GM23338 (cell line): ENCODE data around the gene AHNAK2. TPM values are rescaled to one million over a fixed set of nuclear protein-coding genes. Genes with fewer than 3 reads are reported as not detected.

Source experiments
- ATAC-seq: fragments of 200-7000 bp; cut with Tn5 transposase; 3 replicates; pipeline ENCODE4 v1.9.1; 2020
- DNase-seq: peaks from one replicate; pipeline ENCODE4 v3.0.0-alpha.2; 2015; ENCODE audit warnings: low spot score
- H2AFZ ChIP-seq: fragments of 200-600 bp; sonication (generic); 2 replicates; pipeline ENCODE4 v1.8.0; 2016; ENCODE audit warnings: antibody characterized with exemption, mild to moderate bottlenecking, moderate library complexity
- H3F3A ChIP-seq: fragments of 200-600 bp; sonication (generic); replicated peaks from 2 replicates; pipeline ENCODE4 v1.8.0; 2017; ENCODE audit warnings: antibody characterized with exemption, mixed run types, low read depth
- H3K27ac ChIP-seq: fragments of 200-600 bp; sonication (generic); 2 replicates; pipeline ENCODE4 v1.6.1; 2016; ENCODE audit warnings: low read depth
- H3K27me3 ChIP-seq: fragments of 200-600 bp; sonication (generic); 2 replicates; pipeline ENCODE4 v1.8.0; 2016; ENCODE audit warnings: mild to moderate bottlenecking, mixed run types, moderate library complexity; ENCODE audit not compliant: insufficient read depth
- H3K36me3 ChIP-seq: fragments of 200-600 bp; sonication (generic); 2 replicates; pipeline ENCODE4 v1.8.0; 2016; ENCODE audit warnings: mild to moderate bottlenecking; ENCODE audit not compliant: insufficient read depth
- H3K4me1 ChIP-seq: fragments of 200-600 bp; sonication (generic); 2 replicates; pipeline ENCODE4 v1.8.0; 2016; ENCODE audit warnings: mild to moderate bottlenecking, moderate library complexity; ENCODE audit not compliant: insufficient read depth
- H3K4me2 ChIP-seq: fragments of 200-600 bp; sonication (generic); 2 replicates; pipeline ENCODE4 v1.7.1; 2017; ENCODE audit warnings: mixed run types
- H3K4me3 ChIP-seq: fragments of 200-600 bp; sonication (generic); 2 replicates; pipeline ENCODE4 v1.6.1; 2016; ENCODE audit warnings: mixed run types
- H3K79me2 ChIP-seq: fragments of 200-600 bp; sonication (generic); replicated peaks from 2 replicates; pipeline ENCODE4 v1.8.0; 2017; ENCODE audit warnings: mild to moderate bottlenecking; ENCODE audit not compliant: insufficient read depth
- H3K9me2 ChIP-seq: fragments of 200-600 bp; sonication (generic); 2 replicates; pipeline ENCODE4 v1.8.0; 2017; ENCODE audit not compliant: insufficient read depth
- H4K20me1 ChIP-seq: fragments of 200-600 bp; sonication (generic); replicated peaks from 2 replicates; pipeline ENCODE4 v1.8.0; 2017; ENCODE audit warnings: mild to moderate bottlenecking; ENCODE audit not compliant: insufficient read depth
- H3K27ac Mint-ChIP-seq: 2 replicates; pipeline ENCODE4 v1.8.0; 2020; ENCODE audit warnings: inconsistent platforms, mild to moderate bottlenecking, moderate library complexity, mixed read lengths
- H3K27me3 Mint-ChIP-seq: 3 replicates; pipeline ENCODE4 v1.8.0; 2022; ENCODE audit warnings: low read depth, mild to moderate bottlenecking, moderate library complexity, mixed read lengths, inconsistent platforms; ENCODE audit not compliant: insufficient read depth, poor library complexity
- H3K36me3 Mint-ChIP-seq: 3 replicates; pipeline ENCODE4 v1.8.0; 2021; ENCODE audit warnings: low read depth, mild to moderate bottlenecking, inconsistent platforms, moderate library complexity, mixed read lengths
- H3K4me1 Mint-ChIP-seq: 3 replicates; pipeline ENCODE4 v1.8.0; 2020; ENCODE audit warnings: mild to moderate bottlenecking, inconsistent platforms, mixed read lengths
- H3K4me3 Mint-ChIP-seq: 3 replicates; pipeline ENCODE4 v1.8.0; 2021; ENCODE audit warnings: moderate library complexity, mild to moderate bottlenecking, inconsistent platforms, mixed read lengths
- H3K9me3 Mint-ChIP-seq: 3 replicates; pipeline ENCODE4 v1.8.0; 2020; ENCODE audit warnings: moderate library complexity, mild to moderate bottlenecking, inconsistent platforms, mixed read lengths
- CREB1 ChIP-seq: fragments of 250-450 bp; sonication (Bioruptor Pico); IDR thresholded peaks from 2 replicates; pipeline ENCODE4 v1.5.0; 2020; ENCODE audit warnings: low read depth, mild to moderate bottlenecking, moderate library complexity
- ETS1 ChIP-seq: IDR thresholded peaks from 2 replicates; pipeline ENCODE4 v1.6.1; 2016; ENCODE audit warnings: antibody characterized with exemption
- EZH2 ChIP-seq: fragments of 200-600 bp; sonication (generic); IDR thresholded peaks from one replicate; pipeline ENCODE4 v1.8.0; 2017; ENCODE audit warnings: antibody characterized with exemption, mild to moderate bottlenecking, low read depth; ENCODE audit not compliant: unreplicated experiment
- EZH2phosphoT487 ChIP-seq: fragments of 200-600 bp; sonication (generic); IDR thresholded peaks from one replicate; pipeline ENCODE4 v1.8.1; 2018; ENCODE audit warnings: antibody characterized with exemption; ENCODE audit not compliant: unreplicated experiment
- NANOG ChIP-seq: IDR thresholded peaks from 2 replicates; pipeline ENCODE4 v1.6.1; 2016; ENCODE audit warnings: antibody characterized with exemption, borderline replicate concordance
- POLR2AphosphoS5 ChIP-seq: IDR thresholded peaks from 2 replicates; pipeline ENCODE4 v1.6.1; 2016; ENCODE audit warnings: antibody characterized with exemption, low read depth
- STAT1 ChIP-seq: IDR thresholded peaks from one replicate; pipeline ENCODE4 v1.6.1; 2016; ENCODE audit warnings: antibody characterized with exemption; ENCODE audit not compliant: unreplicated experiment
- ZNF331 ChIP-seq: fragments of 250-450 bp; sonication (Bioruptor Pico); IDR thresholded peaks from 2 replicates; pipeline ENCODE4 v1.5.0; 2020; ENCODE audit warnings: low read depth, mild to moderate bottlenecking, moderate library complexity
- polyA plus RNA-seq: library from polyadenylated mRNA; unstranded; fragments of >200 nt; fragmentation: Nextera tagmentation; extraction: Ambion mirVana; gene quantifications from 2 replicates; pipeline ENCODE4 v1.2.1, GENCODE V29; 2016
- total RNA-seq: library from RNA; depleted of rRNA; stranded (reverse); fragments of >200 nt; shearing (Covaris generic); gene quantifications from 2 replicates; pipeline ENCODE4 v1.2.3, GENCODE V29; 2014
- TF ChIP-seq, protein P1 (sequence below), 2 experiments: fragments of 200-600 bp in 1 of 2; sonication (generic) in 1 of 2; conservative IDR thresholded peaks; 2 replicates each; pipeline versions ENCODE4 v1.5.1 to v1.6.1; 2016 to 2017; ENCODE audit warnings: antibody characterized with exemption in 2 of 2, low read depth in 2 of 2, mild to moderate bottlenecking in 2 of 2, moderate library complexity in 1 of 2
- TF ChIP-seq, protein P2 (sequence below): fragments of 250-450 bp; sonication (Bioruptor Pico); IDR thresholded peaks from 2 replicates; pipeline ENCODE4 v1.5.0; 2020; ENCODE audit warnings: mild to moderate bottlenecking, moderate library complexity

Gene AHNAK2
- total and polyA plus RNA-seq, 2 experiments from 2014 or later: 1.1 to 2.6 TPM

DNA sequence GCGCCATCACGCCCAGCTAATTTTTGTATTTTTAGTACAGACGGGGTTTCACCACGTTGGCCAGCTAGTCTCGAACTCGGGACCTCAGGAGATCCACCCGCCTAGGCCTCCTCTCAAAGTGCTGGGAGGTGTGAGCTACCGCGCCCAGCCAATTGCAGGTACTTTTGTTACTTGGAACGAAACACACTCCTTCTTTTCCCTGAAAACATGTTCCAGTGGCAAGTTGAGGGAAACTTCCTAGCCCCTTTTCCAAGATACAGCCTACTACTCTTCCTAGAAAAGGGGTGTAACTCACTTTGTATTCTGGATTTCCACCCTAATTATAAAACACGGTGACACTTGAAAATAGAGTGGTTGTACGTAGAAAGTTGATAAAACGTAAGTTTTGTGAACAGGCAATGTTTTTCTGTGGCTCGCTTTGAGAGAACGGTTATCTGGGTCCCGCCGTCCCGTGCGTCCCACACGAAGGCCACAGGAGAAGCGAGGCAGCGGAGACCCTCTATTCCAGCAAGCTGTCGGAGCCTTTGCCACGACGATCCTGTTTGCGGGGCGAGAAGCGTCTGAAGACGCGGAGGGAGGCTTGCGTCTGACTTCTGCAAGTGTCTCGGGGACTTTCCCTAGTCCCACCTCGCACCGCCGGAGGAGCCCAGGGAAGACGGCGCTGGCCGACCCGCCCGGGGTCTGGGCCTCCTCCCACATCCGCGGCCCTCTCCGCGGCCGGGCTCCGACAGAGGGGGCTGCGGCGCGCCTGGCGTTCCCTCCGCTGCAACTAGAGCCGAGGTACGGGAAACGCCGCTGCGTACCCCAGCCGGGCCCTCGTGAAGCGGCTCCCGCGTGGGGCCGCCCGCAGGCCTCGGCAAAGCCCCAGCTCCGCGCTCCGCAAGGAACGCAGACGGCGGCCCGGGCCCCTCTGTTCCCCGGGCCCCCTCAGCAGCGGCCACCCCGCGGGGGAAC is 42.0 kb upstream of the AHNAK2 start:
- Mint-ChIP-seq H3K27me3 (peaks cover 24% of the 10 kb centered on the region), H3K27ac (peak overlapping the region; percentile 91; the same call in 1 of the 2 replicates), H3K4me1 (peaks cover 62% of the 10 kb centered on the region), H3K36me3 (peaks cover 28% of the 10 kb centered on the region), H3K4me3 (peak overlapping the region; percentile 95), H3K9me3 (no peaks in the 10 kb centered on the region)
- H3K9me2 ChIP-seq: no peaks in the 10 kb centered on the region
- ATAC-seq: peak; percentile 45
- peaks cover 38% of the 10 kb centered on the region for H3K4me1 ChIP-seq
- TF ChIP-seq CREB1 (CRISPR knock-in tag) (no peak), EZH2 (no peak), NANOG (no peak), POLR2AphosphoS5 (no peak), ETS1 (no peak), STAT1 (no peak), EZH2phosphoT487 (no peak), ZNF331 (no peak)
- TF ChIP-seq, protein P1, sequence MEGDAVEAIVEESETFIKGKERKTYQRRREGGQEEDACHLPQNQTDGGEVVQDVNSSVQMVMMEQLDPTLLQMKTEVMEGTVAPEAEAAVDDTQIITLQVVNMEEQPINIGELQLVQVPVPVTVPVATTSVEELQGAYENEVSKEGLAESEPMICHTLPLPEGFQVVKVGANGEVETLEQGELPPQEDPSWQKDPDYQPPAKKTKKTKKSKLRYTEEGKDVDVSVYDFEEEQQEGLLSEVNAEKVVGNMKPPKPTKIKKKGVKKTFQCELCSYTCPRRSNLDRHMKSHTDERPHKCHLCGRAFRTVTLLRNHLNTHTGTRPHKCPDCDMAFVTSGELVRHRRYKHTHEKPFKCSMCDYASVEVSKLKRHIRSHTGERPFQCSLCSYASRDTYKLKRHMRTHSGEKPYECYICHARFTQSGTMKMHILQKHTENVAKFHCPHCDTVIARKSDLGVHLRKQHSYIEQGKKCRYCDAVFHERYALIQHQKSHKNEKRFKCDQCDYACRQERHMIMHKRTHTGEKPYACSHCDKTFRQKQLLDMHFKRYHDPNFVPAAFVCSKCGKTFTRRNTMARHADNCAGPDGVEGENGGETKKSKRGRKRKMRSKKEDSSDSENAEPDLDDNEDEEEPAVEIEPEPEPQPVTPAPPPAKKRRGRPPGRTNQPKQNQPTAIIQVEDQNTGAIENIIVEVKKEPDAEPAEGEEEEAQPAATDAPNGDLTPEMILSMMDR (conservative IDR thresholded peaks at IDR 0.05; ENCODE audit: low read depth in 2 of 2): no peak
- TF ChIP-seq, protein P2, sequence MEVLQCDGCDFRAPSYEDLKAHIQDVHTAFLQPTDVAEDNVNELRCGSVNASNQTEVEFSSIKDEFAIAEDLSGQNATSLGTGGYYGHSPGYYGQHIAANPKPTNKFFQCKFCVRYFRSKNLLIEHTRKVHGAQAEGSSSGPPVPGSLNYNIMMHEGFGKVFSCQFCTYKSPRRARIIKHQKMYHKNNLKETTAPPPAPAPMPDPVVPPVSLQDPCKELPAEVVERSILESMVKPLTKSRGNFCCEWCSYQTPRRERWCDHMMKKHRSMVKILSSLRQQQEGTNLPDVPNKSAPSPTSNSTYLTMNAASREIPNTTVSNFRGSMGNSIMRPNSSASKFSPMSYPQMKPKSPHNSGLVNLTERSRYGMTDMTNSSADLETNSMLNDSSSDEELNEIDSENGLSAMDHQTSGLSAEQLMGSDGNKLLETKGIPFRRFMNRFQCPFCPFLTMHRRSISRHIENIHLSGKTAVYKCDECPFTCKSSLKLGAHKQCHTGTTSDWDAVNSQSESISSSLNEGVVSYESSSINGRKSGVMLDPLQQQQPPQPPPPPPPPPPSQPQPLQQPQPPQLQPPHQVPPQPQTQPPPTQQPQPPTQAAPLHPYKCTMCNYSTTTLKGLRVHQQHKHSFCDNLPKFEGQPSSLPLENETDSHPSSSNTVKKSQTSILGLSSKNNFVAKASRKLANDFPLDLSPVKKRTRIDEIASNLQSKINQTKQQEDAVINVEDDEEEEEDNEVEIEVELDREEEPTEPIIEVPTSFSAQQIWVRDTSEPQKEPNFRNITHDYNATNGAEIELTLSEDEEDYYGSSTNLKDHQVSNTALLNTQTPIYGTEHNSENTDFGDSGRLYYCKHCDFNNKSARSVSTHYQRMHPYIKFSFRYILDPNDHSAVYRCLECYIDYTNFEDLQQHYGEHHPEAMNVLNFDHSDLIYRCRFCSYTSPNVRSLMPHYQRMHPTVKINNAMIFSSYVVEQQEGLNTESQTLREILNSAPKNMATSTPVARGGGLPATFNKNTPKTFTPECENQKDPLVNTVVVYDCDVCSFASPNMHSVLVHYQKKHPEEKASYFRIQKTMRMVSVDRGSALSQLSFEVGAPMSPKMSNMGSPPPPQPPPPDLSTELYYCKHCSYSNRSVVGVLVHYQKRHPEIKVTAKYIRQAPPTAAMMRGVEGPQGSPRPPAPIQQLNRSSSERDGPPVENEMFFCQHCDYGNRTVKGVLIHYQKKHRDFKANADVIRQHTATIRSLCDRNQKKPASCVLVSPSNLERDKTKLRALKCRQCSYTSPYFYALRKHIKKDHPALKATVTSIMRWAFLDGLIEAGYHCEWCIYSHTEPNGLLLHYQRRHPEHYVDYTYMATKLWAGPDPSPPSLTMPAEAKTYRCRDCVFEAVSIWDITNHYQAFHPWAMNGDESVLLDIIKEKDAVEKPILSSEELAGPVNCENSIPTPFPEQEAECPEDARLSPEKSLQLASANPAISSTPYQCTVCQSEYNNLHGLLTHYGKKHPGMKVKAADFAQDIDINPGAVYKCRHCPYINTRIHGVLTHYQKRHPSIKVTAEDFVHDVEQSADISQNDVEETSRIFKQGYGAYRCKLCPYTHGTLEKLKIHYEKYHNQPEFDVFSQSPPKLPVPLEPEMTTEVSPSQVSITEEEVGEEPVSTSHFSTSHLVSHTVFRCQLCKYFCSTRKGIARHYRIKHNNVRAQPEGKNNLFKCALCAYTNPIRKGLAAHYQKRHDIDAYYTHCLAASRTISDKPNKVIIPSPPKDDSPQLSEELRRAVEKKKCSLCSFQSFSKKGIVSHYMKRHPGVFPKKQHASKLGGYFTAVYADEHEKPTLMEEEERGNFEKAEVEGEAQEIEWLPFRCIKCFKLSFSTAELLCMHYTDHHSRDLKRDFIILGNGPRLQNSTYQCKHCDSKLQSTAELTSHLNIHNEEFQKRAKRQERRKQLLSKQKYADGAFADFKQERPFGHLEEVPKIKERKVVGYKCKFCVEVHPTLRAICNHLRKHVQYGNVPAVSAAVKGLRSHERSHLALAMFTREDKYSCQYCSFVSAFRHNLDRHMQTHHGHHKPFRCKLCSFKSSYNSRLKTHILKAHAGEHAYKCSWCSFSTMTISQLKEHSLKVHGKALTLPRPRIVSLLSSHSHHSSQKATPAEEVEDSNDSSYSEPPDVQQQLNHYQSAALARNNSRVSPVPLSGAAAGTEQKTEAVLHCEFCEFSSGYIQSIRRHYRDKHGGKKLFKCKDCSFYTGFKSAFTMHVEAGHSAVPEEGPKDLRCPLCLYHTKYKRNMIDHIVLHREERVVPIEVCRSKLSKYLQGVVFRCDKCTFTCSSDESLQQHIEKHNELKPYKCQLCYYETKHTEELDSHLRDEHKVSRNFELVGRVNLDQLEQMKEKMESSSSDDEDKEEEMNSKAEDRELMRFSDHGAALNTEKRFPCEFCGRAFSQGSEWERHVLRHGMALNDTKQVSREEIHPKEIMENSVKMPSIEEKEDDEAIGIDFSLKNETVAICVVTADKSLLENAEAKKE: no peak
- DNase-seq: peak; percentile 64
- H4K20me1 ChIP-seq: peaks cover 52% of the 10 kb centered on the region
- peaks cover 70% of the 10 kb centered on the region for H3K79me2 ChIP-seq
- peaks cover 5% of the 10 kb centered on the region; the same call in 1 of the 2 replicates for H3F3A ChIP-seq
- no peaks in the 10 kb centered on the region for H3K27me3 ChIP-seq
- no peak overlapping the region for H2AFZ ChIP-seq
- H3K27ac ChIP-seq: no peak overlapping the region
- no peaks in the 10 kb centered on the region for H3K36me3 ChIP-seq
- H3K4me2 ChIP-seq: peak overlapping the region; percentile 88
- H3K4me3 ChIP-seq: peak overlapping the region; percentile 78
